Panc1 (cell line): Measurements from ENCODE around the gene SULT2B1.

Experiments used
- CTCF ChIP-seq: fragments of 450-650 bp; IDR thresholded peaks from 2 replicates; pipeline ENCODE4 v1.5.1; 2017; ENCODE audit warnings: mild to moderate bottlenecking
- REST ChIP-seq, 2 experiments: IDR thresholded peaks; 2 replicates each; pipeline ENCODE4 v1.6.1; 2011 to 2012; ENCODE audit warnings: low read depth in 2 of 2, control low read depth in 1 of 2, low read length in 1 of 2, mild to moderate bottlenecking in 1 of 2, moderate library complexity in 1 of 2; ENCODE audit not compliant: insufficient read depth in 1 of 2
- TCF7L2 ChIP-seq: IDR thresholded peaks from 2 replicates; pipeline ENCODE4 v1.6.1; 2011; ENCODE audit warnings: mild to moderate bottlenecking, low read depth, low read length, inconsistent platforms

- TF ChIP-seq CTCF (no peak), TCF7L2 (peak; percentile 80), REST (IDR thresholded peaks at IDR 0.05; ENCODE audit: insufficient read depth in 1 of 2, low read depth in 2 of 2, low read length in 1 of 2) (no peak)
Measured at GRCh38 chr19:48553676-48554384, 1.9 kb downstream of the SULT2B1 start.
